Mucosa of descending colon (tissue), 3 donors: ENCODE results near the gene PTPRM. TPM values are rescaled to one million over a fixed set of nuclear protein-coding genes. Genes with fewer than 3 reads are reported as not detected.

Experiments
- ATAC-seq: fragments of 200-7000 bp; cut with Tn5 transposase; one replicate; pipeline ENCODE4 v1.9.1; 2020; ENCODE audit warnings: mild to moderate bottlenecking, moderate library complexity
- DNase-seq, 3 donors: peaks; one replicate each; pipeline ENCODE4 v3.0.0-alpha.2; 2020
- H3K36me3 ChIP-seq: fragments of 200-600 bp; one replicate; pipeline ENCODE4 v1.8.0; 2021; ENCODE audit warnings: low read depth, mild to moderate bottlenecking
- H3K4me1 ChIP-seq: fragments of 200-600 bp; one replicate; pipeline ENCODE4 v1.8.0; 2021; ENCODE audit warnings: low read depth, mild to moderate bottlenecking
- H3K4me3 ChIP-seq: fragments of 200-600 bp; one replicate; pipeline ENCODE4 v1.8.0; 2021; ENCODE audit warnings: mild to moderate bottlenecking
- H3K9me3 ChIP-seq: fragments of 200-600 bp; one replicate; pipeline ENCODE4 v1.8.0; 2021; ENCODE audit warnings: mild to moderate bottlenecking
- CTCF ChIP-seq: fragments of 200-600 bp; IDR thresholded peaks from one replicate; pipeline ENCODE4 v1.8.0; 2022; ENCODE audit warnings: antibody characterized with exemption, mild to moderate bottlenecking
- intact Hi-C, 2 donors: fragments of 100-400 bp; cut with DNase I in 1 of 2; cut with micrococcal nuclease in 1 of 2; formaldehyde crosslinking; loops; one replicate each; pipeline versions ENCODE4 v1.11.0 to v1.11.1; 2022; cut with DNase I, micrococcal nuclease
- total RNA-seq, 3 donors: library from RNA; stranded (reverse); fragmentation: NEBNext Ultra II Directional in 2 of 3; extraction: Animal tissue kit (Norgen Biotek cat#: 25700) in 2 of 3; gene quantifications; one replicate each; pipeline versions ENCODE4 v1.2.1 to v1.2.4, GENCODE V29; 2021 to 2023
- donor health status: DM: no; HTN: no; CAD: no; lungs with moderate emphysema.
- donor health status: DM: no; HTN: no; CAD: no.
- donor health status: DM: no; HTN: yes; CAD: no.

The PTPRM gene
- total RNA-seq, 3 donors from 2014 or later: 15.3 to 41.1 (median 19.6) TPM

- Histone ChIP-seq H3K9me3 (no peaks in the 10 kb centered on the region), H3K4me3 (no peak overlapping the region), H3K36me3 (no peaks in the 10 kb centered on the region), H3K4me1 (no peaks in the 10 kb centered on the region)
- DNase-seq: no peak
- no peak for ATAC-seq
- no peak for TF ChIP-seq CTCF
- intact Hi-C loops: no loop called here
Measured at GRCh38 chr18:8276406-8276805, 709.3 kb downstream of the PTPRM start.

GRCh38 chr18:8277270-8277669 is 710.2 kb downstream of the PTPRM start:
- Histone ChIP-seq H3K9me3 (no peaks in the 10 kb centered on the region), H3K4me1 (no peaks in the 10 kb centered on the region), H3K36me3 (no peaks in the 10 kb centered on the region), H3K4me3 (no peak overlapping the region)
- DNase-seq: no peak
- no peak for ATAC-seq
- TF ChIP-seq CTCF: no peak
- intact Hi-C loops: no loop called here

- no peaks in the 10 kb centered on the region for H3K36me3 ChIP-seq
Measured at GRCh38 chr18:8279346-8279745, 712.2 kb downstream of the PTPRM start.

GRCh38 chr18:8279781-8280330 is 712.7 kb downstream of the PTPRM start:
- Histone ChIP-seq H3K9me3 (no peaks in the 10 kb centered on the region), H3K4me1 (no peaks in the 10 kb centered on the region), H3K4me3 (no peak overlapping the region), H3K36me3 (no peaks in the 10 kb centered on the region)
- TF ChIP-seq CTCF: no peak
- intact Hi-C loops: no loop called here
- no peak for DNase-seq
- ATAC-seq: no peak

More at GRCh38 chr18:8279346-8279745, 712.2 kb downstream of the PTPRM start:
- Histone ChIP-seq H3K9me3 (no peaks in the 10 kb centered on the region), H3K4me1 (no peaks in the 10 kb centered on the region), H3K4me3 (no peak overlapping the region)
- DNase-seq (no peak), ATAC-seq (no peak)
- no peak for TF ChIP-seq CTCF
- intact Hi-C loops: no loop called here

GRCh38 chr18:8283891-8284585 is 716.9 kb downstream of the PTPRM start:
- ATAC-seq (no peak), DNase-seq (no peak)
- intact Hi-C loops: no loop called here
- TF ChIP-seq CTCF: no peak
- H3K4me1 ChIP-seq: no peaks in the 10 kb centered on the region
- no peak overlapping the region for H3K4me3 ChIP-seq
- no peaks in the 10 kb centered on the region for H3K9me3 ChIP-seq
- H3K36me3 ChIP-seq: no peaks in the 10 kb centered on the region
